HepG2 (cell line): ENCODE measurements around the gene DRG1. TPM values are rescaled to one million over a fixed set of nuclear protein-coding genes. Genes with fewer than 3 reads are reported as not detected.

Source experiments
- ATM ChIP-seq: fragments of 450-650 bp; IDR thresholded peaks from 2 replicates; pipeline ENCODE4 v1.7.1; 2017; ENCODE audit warnings: mild to moderate bottlenecking, borderline replicate concordance
- CEBPB ChIP-seq: IDR thresholded peaks from 2 replicates; pipeline ENCODE4 v1.6.1; 2011; ENCODE audit warnings: low read depth, low read length, improper control_type of control experiment, borderline replicate concordance
- FIP1L1 ChIP-seq: fragments of 200-400 bp; formaldehyde crosslinking; IDR thresholded peaks from 2 replicates; pipeline ENCODE4 v1.6.1; 2018; ENCODE audit warnings: low read depth, mild to moderate bottlenecking, low read length, moderate library complexity, borderline replicate concordance; ENCODE audit not compliant: insufficient read depth
- GATAD2A ChIP-seq: IDR thresholded peaks from 2 replicates; pipeline ENCODE4 v1.6.1; 2016
- HIVEP1 ChIP-seq: sonication (generic); formaldehyde crosslinking; IDR thresholded peaks from 2 replicates; pipeline ENCODE4 v1.4.0; 2020; ENCODE audit warnings: mild to moderate bottlenecking, missing genetic modification reagents
- HOXD1 ChIP-seq: sonication (generic); formaldehyde crosslinking; IDR thresholded peaks from 2 replicates; pipeline ENCODE4 v1.5.0; 2020; ENCODE audit warnings: missing genetic modification reagents
- IKZF4 ChIP-seq: sonication (generic); formaldehyde crosslinking; IDR thresholded peaks from 2 replicates; pipeline ENCODE4 v1.5.1; 2020; ENCODE audit warnings: borderline replicate concordance, mild to moderate bottlenecking, low read depth, missing genetic modification reagents; ENCODE audit errors: not compliant biosample characterization
- IRF2 ChIP-seq: IDR thresholded peaks from 2 replicates; pipeline ENCODE4 v1.6.1; 2018; ENCODE audit warnings: missing genetic modification reagents, missing compliant biosample characterization
- KDM5A ChIP-seq: fragments of 200-600 bp; sonication (generic); IDR thresholded peaks from 2 replicates; pipeline ENCODE4 v1.7.0; 2018; ENCODE audit warnings: antibody characterized with exemption, mild to moderate bottlenecking, low read length, borderline replicate concordance
- POLR2AphosphoS2 ChIP-seq: IDR thresholded peaks from 2 replicates; pipeline ENCODE4 v1.6.1; 2011; ENCODE audit warnings: low read depth, low read length, improper control_type of control experiment
- RCOR2 ChIP-seq: IDR thresholded peaks from 2 replicates; pipeline ENCODE4 v1.6.1; 2016; ENCODE audit warnings: missing biosample characterization, missing genetic modification reagents
- TCF7L2 ChIP-seq: IDR thresholded peaks from 2 replicates; pipeline ENCODE4 v1.6.1; 2011; ENCODE audit warnings: mild to moderate bottlenecking, low read depth, low read length, moderate library complexity
- ZFX ChIP-seq: sonication (generic); formaldehyde crosslinking; IDR thresholded peaks from 2 replicates; pipeline ENCODE4 v1.4.0; 2020; ENCODE audit warnings: mild to moderate bottlenecking, low read depth, missing genetic modification reagents, moderate library complexity
- ZFYVE20 ChIP-seq: sonication (generic); formaldehyde crosslinking; IDR thresholded peaks from 2 replicates; pipeline ENCODE4 v1.8.0; 2023; ENCODE audit warnings: low read depth, mild to moderate bottlenecking, moderate library complexity, missing genetic modification reagents, borderline replicate concordance
- ZNF3 ChIP-seq: IDR thresholded peaks from 2 replicates; pipeline ENCODE4 v1.7.0; 2017; ENCODE audit warnings: inconsistent platforms
- ZNF484 ChIP-seq: sonication (generic); formaldehyde crosslinking; IDR thresholded peaks from 2 replicates; pipeline ENCODE4 v1.5.1; 2020; ENCODE audit warnings: mild to moderate bottlenecking, low read depth, missing genetic modification reagents, borderline replicate concordance
- ZNF547 ChIP-seq: sonication (generic); formaldehyde crosslinking; IDR thresholded peaks from 2 replicates; pipeline ENCODE4 v1.5.1; 2020; ENCODE audit warnings: mild to moderate bottlenecking, missing genetic modification reagents
- ZNF652 ChIP-seq: IDR thresholded peaks from 2 replicates; pipeline ENCODE4 v1.6.1; 2016; ENCODE audit warnings: low read depth, borderline replicate concordance
- ZNF670 ChIP-seq: sonication (generic); formaldehyde crosslinking; IDR thresholded peaks from 2 replicates; pipeline ENCODE4 v1.8.0; 2022; ENCODE audit warnings: mild to moderate bottlenecking, missing genetic modification reagents, borderline replicate concordance
- ZNF710 ChIP-seq: sonication (generic); formaldehyde crosslinking; IDR thresholded peaks from 2 replicates; pipeline ENCODE4 v1.5.0; 2020; ENCODE audit warnings: mild to moderate bottlenecking, missing genetic modification reagents, borderline replicate concordance
- ZNF747 ChIP-seq: sonication (generic); formaldehyde crosslinking; IDR thresholded peaks from 2 replicates; pipeline ENCODE4 v1.8.1; 2023; ENCODE audit warnings: missing genetic modification reagents, mild to moderate bottlenecking, borderline replicate concordance
- polyA plus RNA-seq, 8 experiments: library from polyadenylated mRNA; depleted of rRNA in 3 of 8; stranded (reverse) in 7 of 8; unstranded in 1 of 8; fragments of >200 nt; fragmentation: Illumina TruSeq in 4 of 8; extraction: Trizol in 4 of 8; gene quantifications; 2 replicates each; pipeline versions ENCODE4 v1.2.1 to v1.2.3, GENCODE V29; 2011 to 2016; ENCODE audit warnings: low read depth in 4 of 8, missing spikeins in 1 of 8, mixed read lengths in 1 of 8; ENCODE audit not compliant: insufficient read depth in 1 of 8
- total RNA-seq, 5 experiments: library from RNA; depleted of rRNA; stranded (reverse); fragments of >200 nt; fragmentation: Illumina TruSeq; extraction: Trizol; gene quantifications; 2 replicates each; pipeline ENCODE4 v1.2.3, GENCODE V29; 2016; ENCODE audit warnings: low read depth in 1 of 5
- TF ChIP-seq, protein P1 (sequence below): sonication (generic); formaldehyde crosslinking; IDR thresholded peaks from 2 replicates; pipeline ENCODE4 v1.4.0; 2020; ENCODE audit warnings: missing genetic modification reagents
- TF ChIP-seq, protein P2 (sequence below), 2 experiments: sonication (generic) in 1 of 2; formaldehyde crosslinking in 1 of 2; IDR thresholded peaks; 2 replicates each; pipeline versions ENCODE4 v1.6.1 to v1.9.0; 2014 to 2022; ENCODE audit warnings: antibody characterized with exemption in 1 of 2, borderline replicate concordance in 1 of 2, inconsistent platforms in 1 of 2, low read depth in 1 of 2, missing genetic modification reagents in 1 of 2

Gene DRG1
- total and polyA plus RNA-seq, 2 of the 13 experiments (the other 11 are each of a cell fraction or from before 2014, with no cell fraction given), result 59.0 to 94.8 TPM

GRCh38 chr22:31431950-31432349, 32.5 kb downstream of the DRG1 start (continued):
- no peak for TF ChIP-seq KDM5A
- TF ChIP-seq GATAD2A, result peak; percentile 44; the same call in 1 of the 2 replicates
- no peak for TF ChIP-seq ZNF3 (CRISPR knock-in tag)
- no peak for TF ChIP-seq FIP1L1
- no peak for TF ChIP-seq TCF7L2
- TF ChIP-seq, protein P1, sequence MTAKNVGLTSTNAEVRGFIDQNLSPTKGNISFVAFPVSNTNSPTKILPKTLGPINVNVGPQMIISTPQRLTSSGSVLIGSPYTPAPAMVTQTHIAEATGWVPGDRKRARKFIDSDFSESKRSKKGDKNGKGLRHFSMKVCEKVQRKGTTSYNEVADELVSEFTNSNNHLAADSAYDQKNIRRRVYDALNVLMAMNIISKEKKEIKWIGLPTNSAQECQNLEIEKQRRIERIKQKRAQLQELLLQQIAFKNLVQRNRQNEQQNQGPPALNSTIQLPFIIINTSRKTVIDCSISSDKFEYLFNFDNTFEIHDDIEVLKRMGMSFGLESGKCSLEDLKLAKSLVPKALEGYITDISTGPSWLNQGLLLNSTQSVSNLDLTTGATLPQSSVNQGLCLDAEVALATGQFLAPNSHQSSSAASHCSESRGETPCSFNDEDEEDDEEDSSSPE (CRISPR knock-in tag), result 0 out of 2 replicates have a peak, but pooled peaks have one; percentile 31
- no peak for TF ChIP-seq RCOR2
- no peak for TF ChIP-seq ZFYVE20 (CRISPR knock-in tag)
- TF ChIP-seq HOXD1 (CRISPR knock-in tag), result no peak
- TF ChIP-seq, protein P2, sequence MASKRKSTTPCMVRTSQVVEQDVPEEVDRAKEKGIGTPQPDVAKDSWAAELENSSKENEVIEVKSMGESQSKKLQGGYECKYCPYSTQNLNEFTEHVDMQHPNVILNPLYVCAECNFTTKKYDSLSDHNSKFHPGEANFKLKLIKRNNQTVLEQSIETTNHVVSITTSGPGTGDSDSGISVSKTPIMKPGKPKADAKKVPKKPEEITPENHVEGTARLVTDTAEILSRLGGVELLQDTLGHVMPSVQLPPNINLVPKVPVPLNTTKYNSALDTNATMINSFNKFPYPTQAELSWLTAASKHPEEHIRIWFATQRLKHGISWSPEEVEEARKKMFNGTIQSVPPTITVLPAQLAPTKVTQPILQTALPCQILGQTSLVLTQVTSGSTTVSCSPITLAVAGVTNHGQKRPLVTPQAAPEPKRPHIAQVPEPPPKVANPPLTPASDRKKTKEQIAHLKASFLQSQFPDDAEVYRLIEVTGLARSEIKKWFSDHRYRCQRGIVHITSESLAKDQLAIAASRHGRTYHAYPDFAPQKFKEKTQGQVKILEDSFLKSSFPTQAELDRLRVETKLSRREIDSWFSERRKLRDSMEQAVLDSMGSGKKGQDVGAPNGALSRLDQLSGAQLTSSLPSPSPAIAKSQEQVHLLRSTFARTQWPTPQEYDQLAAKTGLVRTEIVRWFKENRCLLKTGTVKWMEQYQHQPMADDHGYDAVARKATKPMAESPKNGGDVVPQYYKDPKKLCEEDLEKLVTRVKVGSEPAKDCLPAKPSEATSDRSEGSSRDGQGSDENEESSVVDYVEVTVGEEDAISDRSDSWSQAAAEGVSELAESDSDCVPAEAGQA (IDR thresholded peaks at IDR 0.05; ENCODE audit: low read depth), result no peak
- TF ChIP-seq, protein P2 (CRISPR knock-in tag; IDR thresholded peaks at IDR 0.05; ENCODE audit: borderline replicate concordance), result no peak
- TF ChIP-seq ZNF484 (CRISPR knock-in tag), result no peak
- TF ChIP-seq ZNF710, result no peak
- no peak for TF ChIP-seq ZNF670
- TF ChIP-seq ZFX (CRISPR knock-in tag), result no peak
- TF ChIP-seq ZNF652 (CRISPR knock-in tag), result no peak
- TF ChIP-seq IRF2, result no peak
- no peak for TF ChIP-seq POLR2AphosphoS2
- TF ChIP-seq HIVEP1 (CRISPR knock-in tag), result no peak
- TF ChIP-seq CEBPB, result peak; percentile 76
- no peak for TF ChIP-seq ZNF747 (CRISPR knock-in tag)
- TF ChIP-seq IKZF4 (CRISPR knock-in tag), result no peak
- no peak for TF ChIP-seq ATM
- no peak for TF ChIP-seq ZNF547
